Measurements from ENCODE around the gene LHX5. TPM values are rescaled to one million over a fixed set of nuclear protein-coding genes. Genes with fewer than 3 reads are reported as not detected.
"Not testable (repeated sequence)": the region's sequence is repeated elsewhere in the genome, so short reads cannot be mapped to it uniquely, and the experiment has no call there.

Gene LHX5
- total RNA-seq, 1 donor from 2014 or later, result not detected

- no peak overlapping the region for H3K27ac Mint-ChIP-seq (ENCODE audit: unreplicated experiment)
- peaks cover 6% of the 10 kb centered on the region for H3K27me3 Mint-ChIP-seq (ENCODE audit: unreplicated experiment)
- H3K36me3 Mint-ChIP-seq (ENCODE audit: unreplicated experiment), result no peaks in the 10 kb centered on the region
- no peak for TF ChIP-seq CTCF (IDR thresholded peaks at IDR 0.05)
- H3K4me1 Mint-ChIP-seq (ENCODE audit: unreplicated experiment), result no peaks in the 10 kb centered on the region
- H3K4me3 Mint-ChIP-seq (ENCODE audit: unreplicated experiment), result no peak overlapping the region
- no peak for DNase-seq (ENCODE audit: extremely low spot score, unreplicated experiment)
- no peaks in the 10 kb centered on the region for H3K9me3 Mint-ChIP-seq (ENCODE audit: unreplicated experiment)
Observed at GRCh38 chr12:113500306-113500675, 28.6 kb upstream of the LHX5 start.

- no peaks in the 10 kb centered on the region for H3K9me3 Mint-ChIP-seq (ENCODE audit: unreplicated experiment)
- no peaks in the 10 kb centered on the region for H3K4me1 Mint-ChIP-seq (ENCODE audit: unreplicated experiment)
- H3K4me3 Mint-ChIP-seq (ENCODE audit: unreplicated experiment), result no peak overlapping the region
- DNase-seq (ENCODE audit: extremely low spot score, unreplicated experiment), result no peak
- TF ChIP-seq CTCF (IDR thresholded peaks at IDR 0.05), result no peak
- peaks cover 6% of the 10 kb centered on the region for H3K27me3 Mint-ChIP-seq (ENCODE audit: unreplicated experiment)
- H3K27ac Mint-ChIP-seq (ENCODE audit: unreplicated experiment), result no peak overlapping the region
- H3K36me3 Mint-ChIP-seq (ENCODE audit: unreplicated experiment), result no peaks in the 10 kb centered on the region
Observed at GRCh38 chr12:113498490-113498889, 26.8 kb upstream of the LHX5 start.

- Mint-ChIP-seq H3K27ac (ENCODE audit: unreplicated experiment) (no peak overlapping the region), H3K27me3 (ENCODE audit: unreplicated experiment) (peaks cover 6% of the 10 kb centered on the region), H3K9me3 (ENCODE audit: unreplicated experiment) (no peaks in the 10 kb centered on the region), H3K4me1 (ENCODE audit: unreplicated experiment) (no peaks in the 10 kb centered on the region), H3K36me3 (ENCODE audit: unreplicated experiment) (no peaks in the 10 kb centered on the region), H3K4me3 (ENCODE audit: unreplicated experiment) (no peak overlapping the region)
- no peak for TF ChIP-seq CTCF (IDR thresholded peaks at IDR 0.05)
- DNase-seq (ENCODE audit: extremely low spot score, unreplicated experiment), result no peak
Observed at GRCh38 chr12:113497693-113498092, 26.0 kb upstream of the LHX5 start.

- DNase-seq (ENCODE audit: extremely low spot score, unreplicated experiment); H3K4me3 Mint-ChIP-seq (ENCODE audit: unreplicated experiment); H3K36me3 Mint-ChIP-seq (ENCODE audit: unreplicated experiment); H3K27ac Mint-ChIP-seq (ENCODE audit: unreplicated experiment); H3K4me1 Mint-ChIP-seq (ENCODE audit: unreplicated experiment); H3K27me3 Mint-ChIP-seq (ENCODE audit: unreplicated experiment); H3K9me3 Mint-ChIP-seq (ENCODE audit: unreplicated experiment): not testable (repeated sequence)
Observed at GRCh38 chr12:113495941-113496340, 24.3 kb upstream of the LHX5 start.

GRCh38 chr12:113488322-113488721, 16.7 kb upstream of the LHX5 start:
- Mint-ChIP-seq H3K27ac (ENCODE audit: unreplicated experiment) (no peak overlapping the region), H3K27me3 (ENCODE audit: unreplicated experiment) (peaks cover 23% of the 10 kb centered on the region), H3K4me1 (ENCODE audit: unreplicated experiment) (no peaks in the 10 kb centered on the region), H3K4me3 (ENCODE audit: unreplicated experiment) (no peak overlapping the region), H3K9me3 (ENCODE audit: unreplicated experiment) (no peaks in the 10 kb centered on the region), H3K36me3 (ENCODE audit: unreplicated experiment) (no peaks in the 10 kb centered on the region)
- no peak for DNase-seq (ENCODE audit: extremely low spot score, unreplicated experiment)
- TF ChIP-seq CTCF (IDR thresholded peaks at IDR 0.05), result no peak

- no peaks in the 10 kb centered on the region for H3K4me1 Mint-ChIP-seq (ENCODE audit: unreplicated experiment)
- TF ChIP-seq CTCF (IDR thresholded peaks at IDR 0.05), result no peak
- H3K27ac Mint-ChIP-seq (ENCODE audit: unreplicated experiment), result no peak overlapping the region
- no peak overlapping the region for H3K4me3 Mint-ChIP-seq (ENCODE audit: unreplicated experiment)
- H3K9me3 Mint-ChIP-seq (ENCODE audit: unreplicated experiment), result no peaks in the 10 kb centered on the region
- no peaks in the 10 kb centered on the region for H3K36me3 Mint-ChIP-seq (ENCODE audit: unreplicated experiment)
- no peak for DNase-seq (ENCODE audit: extremely low spot score, unreplicated experiment)
- H3K27me3 Mint-ChIP-seq (ENCODE audit: unreplicated experiment), result peaks cover 36% of the 10 kb centered on the region
Observed at GRCh38 chr12:113486722-113487121, 15.1 kb upstream of the LHX5 start.

Data from osteocyte (in vitro differentiated cells).